HK-2 (cell line): Measurements from ENCODE around the gene MROH7.

Source experiments
- DNase-seq: peaks from one replicate; pipeline ENCODE4 v3.0.0-alpha.2; 2018; ENCODE audit not compliant: unreplicated experiment

MROH7 gene

DNA sequence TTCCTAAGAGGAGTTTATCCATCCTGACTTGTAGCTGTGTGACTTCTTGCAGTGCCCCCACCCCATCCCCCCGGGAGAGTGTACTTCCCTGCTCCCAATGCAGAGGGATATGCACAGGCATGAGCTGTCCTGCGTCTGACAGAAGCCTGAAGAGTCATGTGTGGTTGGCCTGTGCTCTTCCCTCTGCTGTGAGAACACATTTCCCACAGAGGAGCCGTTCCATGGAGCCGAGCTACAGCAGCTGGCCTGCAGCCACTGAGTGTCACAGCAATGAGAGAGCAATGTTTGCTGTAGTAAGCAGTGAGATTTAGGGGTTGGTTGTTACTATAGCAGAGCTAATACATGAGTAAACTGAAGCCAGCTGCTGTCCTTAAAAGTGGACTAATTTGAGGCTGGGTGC lies 100.7 kb downstream of the MROH7 start:
- DNase-seq, result no peak

- DNase-seq, result no peak
These were observed 102.0 kb downstream of the MROH7 start for GRCh38 chr1:54743416-54744226.

GRCh38 chr1:54744696-54745095 lies 103.1 kb downstream of the MROH7 start:
- DNase-seq, result no peak

GRCh38 chr1:54745274-54745673 lies 103.7 kb downstream of the MROH7 start:
- no peak for DNase-seq

DNA sequence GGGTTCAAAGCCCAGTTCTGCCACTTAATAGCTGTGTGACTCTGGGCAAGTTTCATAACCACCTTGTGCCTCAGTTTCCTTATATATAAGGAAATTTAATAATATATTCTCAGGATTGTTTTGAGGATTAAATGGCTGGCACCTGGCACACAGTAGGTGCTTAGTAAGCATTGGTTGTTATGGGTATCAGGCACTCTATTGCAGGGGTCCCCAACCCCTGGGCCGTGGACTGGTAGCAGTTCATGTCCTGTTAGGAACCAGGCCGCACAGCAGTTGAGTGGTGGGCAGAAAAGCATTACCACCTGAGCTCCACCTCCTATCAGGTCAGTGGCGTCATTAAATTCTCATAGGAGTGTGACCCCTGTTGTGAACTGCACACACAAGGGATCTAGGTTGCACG lies 104.3 kb downstream of the MROH7 start:
- DNase-seq, result no peak

- no peak for DNase-seq
These were observed 106.7 kb downstream of the MROH7 start for GRCh38 chr1:54748094-54748835.

- no peak for DNase-seq
These were observed 109.0 kb downstream of the MROH7 start for GRCh38 chr1:54750596-54750995.

DNA sequence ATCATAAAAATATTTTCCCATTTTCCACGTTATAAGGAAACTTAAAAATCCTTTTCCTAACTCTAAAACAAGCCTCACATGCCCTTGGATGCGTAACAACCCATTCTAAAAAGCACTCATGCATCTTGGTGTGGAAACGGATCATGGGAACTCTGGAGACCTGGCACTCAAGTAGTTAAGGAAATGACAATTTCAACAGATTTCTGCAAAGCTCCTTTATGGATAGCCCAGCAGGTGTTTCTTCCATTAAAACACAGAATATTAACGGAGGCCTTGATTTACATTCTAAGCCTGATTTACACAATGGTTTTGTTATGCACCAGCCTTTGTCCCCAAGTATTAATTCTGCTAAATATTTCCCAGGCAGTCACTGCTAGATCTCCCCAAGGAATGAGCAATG lies 109.8 kb downstream of the MROH7 start:
- DNase-seq, result no peak

GRCh38 chr1:54754045-54754444 lies 112.5 kb downstream of the MROH7 start:
- no peak for DNase-seq

DNA sequence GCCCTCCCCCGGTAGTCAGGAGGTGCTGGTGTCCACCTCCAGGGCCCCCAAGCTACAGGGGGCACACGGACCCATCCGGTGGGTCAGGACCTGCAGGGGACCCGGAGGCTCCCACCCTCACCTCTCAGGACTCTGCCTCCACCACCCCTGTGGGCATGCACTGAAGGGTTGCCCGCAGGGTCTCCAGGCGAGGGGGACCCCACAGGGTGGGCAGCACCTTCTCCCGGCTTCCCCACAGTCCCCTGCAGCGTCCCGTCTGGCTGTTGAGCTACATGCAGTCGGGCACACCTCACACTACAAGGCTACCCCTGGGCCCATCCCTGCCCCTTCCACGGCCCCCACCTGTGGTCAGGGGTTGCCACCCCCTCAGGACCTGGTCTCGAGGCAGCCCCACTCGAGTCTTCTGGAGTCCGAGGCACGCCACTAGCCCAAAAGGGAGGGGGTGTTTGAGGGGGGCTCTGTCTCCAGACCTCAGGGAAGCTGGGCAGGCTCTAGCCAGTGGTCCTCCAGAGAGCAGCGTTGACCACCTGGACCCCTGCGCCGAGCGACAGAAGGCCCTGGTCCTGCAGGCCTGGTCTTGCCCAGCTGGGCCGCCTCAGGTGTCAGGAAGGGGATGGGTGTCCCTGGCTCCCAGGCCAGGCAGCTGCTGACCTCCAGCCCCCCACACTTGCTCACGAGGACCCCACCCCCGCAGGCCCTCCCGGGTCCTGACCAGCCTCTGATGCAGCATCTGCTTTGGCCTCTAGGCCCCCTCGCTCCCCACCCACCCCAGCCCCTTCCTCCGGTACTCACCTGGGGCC lies 113.1 kb downstream of the MROH7 start:
- no peak for DNase-seq

GRCh38 chr1:54757833-54758232 lies 116.2 kb downstream of the MROH7 start:
- DNase-seq, result no peak

GRCh38 chr1:54758678-54759348 lies 117.2 kb downstream of the MROH7 start:
- no peak for DNase-seq
